Suppressor macrophage treated with lipopolysaccharide for 1 hour (primary cell): ENCODE results near the gene SYNPO.

Source experiments
- DNase-seq, 3 donors: peaks; one replicate each; pipeline ENCODE4 v3.0.0-alpha.2; 2020 to 2022

The SYNPO gene

DNA sequence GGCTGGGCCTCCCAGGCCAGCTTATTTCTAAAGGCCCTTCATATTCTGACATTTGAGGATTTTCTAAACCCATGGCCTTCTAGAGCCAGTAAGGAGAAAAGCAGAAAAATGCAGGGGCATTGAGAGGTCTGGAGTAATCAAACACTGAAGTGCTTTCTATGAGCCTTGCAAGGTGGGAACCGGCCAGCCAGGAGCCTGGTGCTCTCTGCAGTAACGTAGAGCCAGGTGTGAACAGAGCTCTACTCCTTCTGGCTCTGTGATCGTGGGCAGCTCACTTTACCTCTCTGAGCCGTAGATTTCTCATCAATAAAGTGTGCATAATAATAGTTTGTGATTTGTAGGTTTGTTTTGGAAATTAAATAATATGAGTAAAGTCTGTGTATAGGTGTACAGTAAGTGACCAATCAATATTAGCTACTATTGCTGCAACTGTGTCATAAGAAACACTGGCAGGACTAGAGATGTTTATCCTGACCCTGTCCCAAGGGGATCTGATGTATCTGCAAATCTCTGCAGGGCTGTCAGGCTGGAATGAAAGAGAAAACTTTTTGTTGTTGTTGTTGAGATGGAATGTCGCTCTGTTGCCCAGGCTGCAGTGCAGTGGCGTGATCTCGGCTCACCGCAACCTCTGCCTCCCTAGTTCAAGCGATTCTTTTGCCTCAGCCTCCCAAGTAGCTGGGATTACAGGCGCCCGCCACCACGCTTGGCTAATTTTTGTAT, 2.7 kb downstream of the SYNPO start:
- no peak for DNase-seq

GRCh38 chr5:150644058-150644457, 3.6 kb downstream of the SYNPO start:
- DNase-seq = no peak

GRCh38 chr5:150644514-150644913, 4.1 kb downstream of the SYNPO start:
- DNase-seq = no peak

DNA sequence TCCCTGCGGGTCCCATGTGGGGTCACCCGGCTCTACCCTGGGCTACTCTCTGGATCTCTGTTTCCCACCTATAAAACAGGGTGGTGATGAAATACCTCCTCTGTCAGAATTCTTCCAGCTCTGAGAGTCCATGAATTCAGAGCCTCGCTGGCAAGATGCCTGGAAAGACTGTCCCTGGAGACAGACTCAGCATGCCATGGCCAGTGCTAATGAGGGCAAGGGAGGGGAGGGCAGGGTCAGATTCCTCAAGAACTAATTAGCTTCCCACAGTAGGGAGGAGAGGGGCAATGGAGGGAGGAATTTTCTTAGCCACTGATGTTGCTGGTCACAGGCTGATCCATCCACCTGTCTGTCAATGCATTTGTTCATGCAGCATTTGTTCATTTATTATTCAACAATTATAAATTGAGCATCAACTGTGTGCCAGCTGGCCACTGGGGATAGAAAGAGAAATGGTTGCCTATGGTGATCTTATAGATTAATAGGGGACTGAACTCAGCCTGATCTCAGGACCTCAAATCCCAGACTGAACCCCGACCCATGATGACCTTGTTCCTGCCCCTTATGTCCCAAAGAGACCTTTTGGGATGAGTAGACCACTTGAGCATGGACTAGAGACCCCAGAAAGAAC, 4.7 kb downstream of the SYNPO start:
- no peak for DNase-seq

- DNase-seq = no peak
Observed at GRCh38 chr5:150647275-150648251, 7.1 kb downstream of the SYNPO start.

- DNase-seq = no peak
Observed at GRCh38 chr5:150648294-150649107, 8.0 kb downstream of the SYNPO start.

GRCh38 chr5:150649108-150650020, 8.9 kb downstream of the SYNPO start:
- DNase-seq = no peak

- DNase-seq = no peak
Observed at GRCh38 chr5:150650021-150651006, 9.9 kb downstream of the SYNPO start.

GRCh38 chr5:150651382-150651781, 10.9 kb downstream of the SYNPO start:
- DNase-seq = no peak

DNA sequence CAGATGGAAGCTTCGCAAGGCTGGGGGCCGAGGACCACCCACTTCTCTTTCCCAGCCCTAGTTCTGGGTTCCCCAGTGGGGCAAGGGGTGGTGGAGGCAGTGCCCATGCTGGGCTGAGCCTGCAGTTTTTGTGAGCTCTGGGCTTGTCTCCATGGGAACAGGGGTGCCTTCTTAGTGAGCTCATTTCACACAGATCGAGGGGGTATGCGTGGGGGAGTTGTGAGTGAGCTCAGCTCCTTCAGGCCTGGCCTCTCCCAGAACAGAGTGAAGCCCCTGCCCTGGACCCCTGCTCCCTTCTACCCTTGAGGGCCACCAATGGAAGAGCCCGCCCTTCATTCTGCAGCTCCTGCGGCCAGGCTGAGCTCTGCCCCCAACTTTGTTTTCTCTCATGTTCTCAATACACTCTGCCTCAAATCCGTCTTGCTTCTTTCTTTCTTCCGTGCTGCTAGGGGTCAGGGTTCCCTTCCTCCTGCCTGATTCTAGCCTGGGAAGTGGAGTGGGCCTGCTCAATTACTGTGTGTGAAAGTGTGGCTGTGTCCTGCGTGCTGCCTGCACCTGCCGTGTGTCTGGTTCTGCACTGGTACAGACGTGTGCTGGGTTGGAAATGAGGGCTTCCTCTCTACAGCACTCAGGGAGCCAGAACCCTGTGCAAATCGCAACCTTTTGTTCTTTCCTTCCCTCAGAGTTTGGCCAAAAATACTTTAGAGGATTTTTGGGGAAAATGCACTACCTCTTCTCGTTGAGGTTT, 11.6 kb downstream of the SYNPO start:
- DNase-seq = no peak

GRCh38 chr5:150653145-150653761, 12.8 kb downstream of the SYNPO start:
- DNase-seq = no peak

- no peak for DNase-seq
Observed at GRCh38 chr5:150653762-150654556, 13.5 kb downstream of the SYNPO start.

DNA sequence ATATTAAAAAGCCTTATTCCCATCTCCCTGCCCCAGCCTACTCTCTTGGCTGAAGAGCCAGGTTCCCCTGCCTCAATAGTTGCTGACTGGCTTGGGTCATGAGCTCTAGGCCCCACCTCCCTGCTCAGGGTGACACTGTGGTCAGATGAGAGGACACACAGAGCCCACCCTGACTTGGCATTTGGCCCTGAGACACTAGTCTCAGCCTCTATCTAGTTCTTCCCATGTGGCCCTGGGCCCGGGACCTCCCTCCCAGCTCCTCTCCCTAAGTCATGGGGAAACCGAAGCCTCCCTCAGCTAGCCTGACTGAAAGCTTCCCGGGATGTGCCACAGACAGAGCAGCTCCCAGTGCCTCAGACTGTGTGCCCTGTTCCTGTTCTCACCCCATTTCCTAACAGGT, 14.8 kb downstream of the SYNPO start:
- DNase-seq = no peak

DNA sequence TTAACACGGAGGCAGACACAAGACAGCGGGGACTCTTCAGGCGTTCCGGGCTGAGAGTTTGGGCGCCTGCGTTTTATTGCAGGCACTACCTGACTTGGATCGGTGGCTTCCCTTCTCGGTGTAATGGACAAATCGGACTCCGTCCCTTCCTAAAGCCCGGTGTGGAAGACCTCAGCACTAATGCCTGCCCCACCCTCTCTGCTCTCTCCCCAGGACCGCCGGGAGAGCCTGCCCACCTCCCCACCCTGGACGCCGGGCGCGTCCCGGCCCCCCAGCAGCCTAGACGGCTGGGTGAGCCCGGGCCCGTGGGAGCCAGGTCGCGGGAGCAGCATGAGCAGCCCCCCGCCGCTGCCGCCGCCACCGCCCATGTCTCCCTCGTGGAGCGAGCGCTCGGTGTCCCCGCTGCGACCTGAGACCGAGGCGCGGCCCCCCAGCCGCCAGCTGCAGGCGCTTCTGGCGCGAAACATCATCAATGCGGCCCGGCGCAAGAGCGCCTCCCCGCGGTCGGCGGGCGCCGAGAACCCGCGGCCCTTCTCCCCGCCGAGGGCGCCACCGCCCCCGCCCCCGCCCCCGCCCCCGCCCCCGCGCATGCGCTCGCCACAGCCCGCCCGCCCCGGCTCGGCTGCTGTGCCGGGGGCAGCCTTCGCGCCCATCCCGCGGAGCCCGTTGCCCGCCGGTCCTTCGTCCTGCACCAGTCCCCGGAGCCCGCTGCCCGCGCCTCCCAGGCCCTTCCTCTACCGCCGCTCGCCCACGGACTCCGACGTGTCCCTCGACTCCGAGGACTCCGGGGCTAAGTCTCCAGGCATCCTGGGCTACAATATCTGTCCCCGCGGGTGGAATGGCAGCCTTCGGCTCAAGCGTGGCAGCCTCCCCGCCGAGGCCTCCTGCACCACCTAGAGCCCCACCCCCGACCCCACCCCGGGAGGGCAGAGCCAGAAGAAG, 16.0 kb downstream of the SYNPO start:
- peak; percentile 65 to 79 (median 70) for DNase-seq

GRCh38 chr5:150658121-150658520, 17.7 kb downstream of the SYNPO start:
- DNase-seq = no peak

DNA sequence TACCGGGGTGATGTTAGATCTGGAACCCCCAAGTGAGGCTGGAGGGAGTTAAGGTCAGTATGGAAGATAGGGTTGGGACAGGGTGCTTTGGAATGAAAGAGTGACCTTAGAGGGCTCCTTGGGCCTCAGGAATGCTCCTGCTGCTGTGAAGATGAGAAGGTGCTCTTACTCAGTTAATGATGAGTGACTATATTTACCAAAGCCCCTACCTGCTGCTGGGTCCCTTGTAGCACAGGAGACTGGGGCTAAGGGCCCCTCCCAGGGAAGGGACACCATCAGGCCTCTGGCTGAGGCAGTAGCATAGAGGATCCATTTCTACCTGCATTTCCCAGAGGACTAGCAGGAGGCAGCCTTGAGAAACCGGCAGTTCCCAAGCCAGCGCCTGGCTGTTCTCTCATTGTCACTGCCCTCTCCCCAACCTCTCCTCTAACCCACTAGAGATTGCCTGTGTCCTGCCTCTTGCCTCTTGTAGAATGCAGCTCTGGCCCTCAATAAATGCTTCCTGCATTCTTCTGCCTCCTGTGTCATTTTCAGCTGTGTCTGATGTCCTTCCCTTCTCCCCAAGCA, 18.3 kb downstream of the SYNPO start:
- DNase-seq = no peak
